Measurements from ENCODE around the gene S100Z. TPM values are rescaled to one million over a fixed set of nuclear protein-coding genes. Genes with fewer than 3 reads are reported as not detected.
A peak's percentile ranks its signal among the peaks of the same experiment; 100 is the strongest.

Gene S100Z
- total RNA-seq, 1 experiment from 2014 or later = 22.4 TPM

DNA sequence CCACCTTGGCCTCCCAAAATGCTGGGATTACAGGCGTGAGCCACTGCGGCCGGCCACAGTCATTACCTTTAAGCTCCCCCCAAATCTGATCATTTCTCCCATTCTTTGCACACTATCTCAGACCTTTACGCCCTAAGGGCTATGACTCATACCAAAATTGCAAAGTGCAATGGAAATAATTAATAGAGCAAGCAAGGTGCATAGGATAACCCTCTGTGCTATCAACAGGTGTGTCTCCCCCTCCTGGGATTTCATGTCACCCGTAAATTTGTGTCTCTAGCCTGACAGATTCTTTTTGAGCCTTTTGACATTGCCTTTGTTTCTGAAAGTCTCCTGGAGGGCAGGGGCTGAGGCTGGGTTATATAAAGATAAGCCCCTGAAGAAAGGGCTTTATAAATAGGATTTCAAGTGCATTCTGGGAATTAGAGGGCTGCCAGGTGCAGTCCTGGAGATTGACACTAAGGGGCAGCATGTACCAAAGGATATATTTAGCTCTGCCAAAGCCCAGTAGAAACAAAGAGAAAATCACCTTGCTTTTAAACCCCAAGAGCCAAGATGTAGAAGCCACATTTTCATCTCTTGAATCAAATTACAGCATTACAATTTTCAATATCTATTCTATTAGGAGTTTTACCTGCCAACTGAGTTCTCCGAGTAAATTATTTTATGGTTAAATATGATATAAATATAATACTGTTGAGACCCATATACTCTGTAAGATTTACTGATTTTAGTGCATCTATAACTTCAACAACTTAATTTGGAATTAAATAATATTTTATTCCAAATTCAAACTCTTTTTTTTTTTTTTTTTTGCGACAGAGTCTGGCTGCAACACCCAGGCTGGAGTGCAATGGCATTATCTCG lies 18.2 kb downstream of the S100Z start:
- Histone ChIP-seq H3K36me3 (ENCODE audit: insufficient read depth, low read length) (no peaks in the 10 kb centered on the region), H3K79me2 (ENCODE audit: low read length) (no peaks in the 10 kb centered on the region), H3K4me3 (ENCODE audit: low read length) (no peak overlapping the region), H3K9me3 (ENCODE audit: low read length) (no peaks in the 10 kb centered on the region), H2AFZ (ENCODE audit: low read length) (no peak overlapping the region), H4K20me1 (ENCODE audit: insufficient read depth, low read depth, low read length) (no peaks in the 10 kb centered on the region), H3K4me2 (ENCODE audit: low read depth, low read length, poor library complexity, severe bottlenecking) (peak overlapping the region; percentile 47), H3K4me1 (ENCODE audit: low read length) (peaks cover 19% of the 10 kb centered on the region), H3K9me2 (replicated peaks; ENCODE audit: insufficient read depth, low read length) (no peaks in the 10 kb centered on the region), H3K27me3 (ENCODE audit: low read length) (no peaks in the 10 kb centered on the region), H3K27ac (ENCODE audit: low read length) (no peak overlapping the region), H3K9ac (ENCODE audit: low read length) (no peak overlapping the region)
- peak; percentile 90 for DNase-seq

DNA sequence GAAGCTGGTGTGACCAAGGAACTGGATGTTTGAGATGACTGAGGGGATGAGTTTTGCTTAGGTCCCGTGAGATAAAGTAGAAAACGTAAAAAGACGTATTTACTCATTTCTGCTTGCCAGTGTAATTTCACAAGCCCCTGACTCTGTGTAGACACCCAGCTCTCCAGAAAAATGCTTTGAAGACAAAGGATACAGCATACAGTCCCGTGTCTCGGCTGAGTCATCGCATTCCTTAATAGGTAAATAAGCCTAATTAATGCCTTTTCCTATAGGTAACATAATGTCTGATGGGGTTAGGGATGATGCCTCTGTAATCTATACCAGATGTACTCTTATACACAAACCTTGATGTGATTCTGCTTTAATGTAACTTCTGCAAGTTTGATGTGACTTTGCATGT lies 20.2 kb downstream of the S100Z start:
- Histone ChIP-seq H3K79me2 (ENCODE audit: low read length) (peaks cover under 1% of the 10 kb centered on the region), H3K27ac (ENCODE audit: low read length) (peak overlapping the region; percentile 56), H3K36me3 (ENCODE audit: insufficient read depth, low read length) (no peaks in the 10 kb centered on the region), H3K27me3 (ENCODE audit: low read length) (no peaks in the 10 kb centered on the region), H3K9ac (ENCODE audit: low read length) (no peak overlapping the region), H3K4me1 (ENCODE audit: low read length) (peaks cover 32% of the 10 kb centered on the region), H3K4me3 (ENCODE audit: low read length) (no peak overlapping the region), H4K20me1 (ENCODE audit: insufficient read depth, low read depth, low read length) (no peaks in the 10 kb centered on the region), H3K9me2 (replicated peaks; ENCODE audit: insufficient read depth, low read length) (no peaks in the 10 kb centered on the region), H2AFZ (ENCODE audit: low read length) (peak overlapping the region; percentile 26; the same call in 1 of the 2 replicates), H3K9me3 (ENCODE audit: low read length) (no peaks in the 10 kb centered on the region), H3K4me2 (ENCODE audit: low read depth, low read length, poor library complexity, severe bottlenecking) (no peak overlapping the region)
- no peak for DNase-seq

DNA sequence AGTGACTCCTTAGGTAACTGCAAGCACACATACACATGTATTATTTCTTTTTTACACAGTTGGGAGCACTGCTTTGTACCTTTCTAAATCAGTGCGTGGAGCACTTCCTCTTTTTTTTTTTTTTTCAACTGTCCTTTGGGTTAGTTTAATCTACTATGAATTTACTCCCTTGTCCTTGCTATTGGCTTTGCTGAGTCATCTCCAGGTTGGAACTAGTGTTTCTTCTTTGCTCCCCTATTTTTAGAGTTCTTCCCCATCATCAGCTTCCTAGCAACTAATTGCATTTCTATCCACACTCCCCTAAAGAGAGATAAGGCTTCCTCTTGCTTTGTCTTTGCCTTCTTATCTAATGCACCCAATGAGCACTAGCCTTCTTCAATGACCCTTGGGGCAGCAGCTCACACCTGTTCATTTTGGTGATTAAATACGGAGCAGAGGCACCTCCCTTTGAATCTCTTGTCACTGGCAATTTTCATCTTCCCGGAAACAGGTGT lies 24.3 kb downstream of the S100Z start:
- Histone ChIP-seq H3K4me3 (ENCODE audit: low read length) (peak overlapping the region; percentile 65; the same call in 1 of the 2 replicates), H3K36me3 (ENCODE audit: insufficient read depth, low read length) (no peaks in the 10 kb centered on the region), H3K9me2 (replicated peaks; ENCODE audit: insufficient read depth, low read length) (no peaks in the 10 kb centered on the region), H3K27me3 (ENCODE audit: low read length) (no peaks in the 10 kb centered on the region), H3K9ac (ENCODE audit: low read length) (peak overlapping the region; percentile 54), H3K27ac (ENCODE audit: low read length) (peak overlapping the region; percentile 97), H3K4me2 (ENCODE audit: low read depth, low read length, poor library complexity, severe bottlenecking) (peak overlapping the region; percentile 55), H3K4me1 (ENCODE audit: low read length) (peaks cover 49% of the 10 kb centered on the region), H4K20me1 (ENCODE audit: insufficient read depth, low read depth, low read length) (no peaks in the 10 kb centered on the region), H3K9me3 (ENCODE audit: low read length) (no peaks in the 10 kb centered on the region), H2AFZ (ENCODE audit: low read length) (no peak overlapping the region), H3K79me2 (ENCODE audit: low read length) (peaks cover 42% of the 10 kb centered on the region)
- DNase-seq = peak; percentile 86

DNA sequence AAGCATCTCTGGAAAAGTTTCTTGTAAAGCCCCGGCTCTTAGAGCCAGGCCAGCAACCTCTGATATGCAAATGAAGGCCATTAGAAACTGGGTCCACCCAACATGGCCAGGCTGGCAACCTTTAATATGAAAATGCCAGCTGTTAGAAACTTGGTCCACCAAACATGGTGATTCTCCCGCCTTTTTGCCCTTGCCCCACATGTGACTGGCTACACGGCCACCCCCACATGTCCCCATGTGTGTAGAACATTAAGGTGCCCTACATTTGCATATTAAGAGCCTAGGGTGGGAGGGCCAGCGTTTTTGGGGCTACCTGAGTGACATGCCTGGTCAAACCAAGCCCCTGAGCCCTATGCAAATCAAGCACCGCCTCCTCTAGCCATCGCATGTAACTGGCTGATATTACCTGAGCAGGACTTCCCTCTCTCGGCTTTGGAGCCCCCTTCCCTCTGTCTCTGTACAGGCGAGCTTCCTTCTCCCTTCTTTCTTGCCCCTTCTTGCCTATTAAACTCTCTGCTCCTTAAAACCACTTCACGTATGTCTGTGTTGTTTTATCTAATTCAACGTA lies 39.0 kb downstream of the S100Z start:
- H4K20me1 ChIP-seq (ENCODE audit: insufficient read depth, low read depth, low read length) = no peaks in the 10 kb centered on the region
- H3K27me3 ChIP-seq (ENCODE audit: low read length) = no peaks in the 10 kb centered on the region
- no peak for DNase-seq
- H3K36me3 ChIP-seq (ENCODE audit: insufficient read depth, low read length) = no peaks in the 10 kb centered on the region
- no peak overlapping the region for H2AFZ ChIP-seq (ENCODE audit: low read length)
- no peak overlapping the region for H3K27ac ChIP-seq (ENCODE audit: low read length)
- H3K4me1 ChIP-seq (ENCODE audit: low read length) = no peaks in the 10 kb centered on the region
- no peaks in the 10 kb centered on the region for H3K9me3 ChIP-seq (ENCODE audit: low read length)
- no peaks in the 10 kb centered on the region for H3K9me2 ChIP-seq (replicated peaks; ENCODE audit: insufficient read depth, low read length)
- H3K9ac ChIP-seq (ENCODE audit: low read length) = no peak overlapping the region
- no peak overlapping the region for H3K4me2 ChIP-seq (ENCODE audit: low read depth, low read length, poor library complexity, severe bottlenecking)
- peaks cover 68% of the 10 kb centered on the region for H3K79me2 ChIP-seq (ENCODE audit: low read length)
- no peak overlapping the region for H3K4me3 ChIP-seq (ENCODE audit: low read length)

DNA sequence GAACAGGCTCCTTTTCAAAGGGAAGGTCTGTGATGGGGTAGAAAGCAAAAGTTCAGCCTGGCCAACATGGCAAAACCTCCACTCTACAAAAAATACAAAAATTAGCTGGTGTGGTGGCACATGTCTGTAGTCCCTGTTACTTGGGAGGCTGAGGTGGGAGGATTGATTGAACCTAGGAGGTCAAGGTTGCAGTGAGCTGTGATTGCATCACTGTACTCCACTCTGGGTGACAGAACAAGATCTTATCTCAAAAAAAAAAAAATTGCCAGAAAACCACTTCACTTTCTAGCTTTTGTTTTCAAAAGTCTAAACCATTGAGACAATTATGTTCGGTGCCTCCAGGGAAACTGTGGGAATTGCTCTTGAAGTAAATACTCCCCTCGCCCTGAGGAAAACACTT lies 43.5 kb downstream of the S100Z start:
- peaks cover 73% of the 10 kb centered on the region for H3K79me2 ChIP-seq (ENCODE audit: low read length)
- H3K9ac ChIP-seq (ENCODE audit: low read length) = no peak overlapping the region
- no peak for DNase-seq
- H3K4me1 ChIP-seq (ENCODE audit: low read length) = no peaks in the 10 kb centered on the region
- H2AFZ ChIP-seq (ENCODE audit: low read length) = no peak overlapping the region
- H3K27ac ChIP-seq (ENCODE audit: low read length) = no peak overlapping the region
- H3K36me3 ChIP-seq (ENCODE audit: insufficient read depth, low read length) = peaks cover 9% of the 10 kb centered on the region; the same call in 1 of the 2 replicates
- H3K4me2 ChIP-seq (ENCODE audit: low read depth, low read length, poor library complexity, severe bottlenecking) = no peak overlapping the region
- no peaks in the 10 kb centered on the region; the same call in 1 of the 2 replicates for H3K9me3 ChIP-seq (ENCODE audit: low read length)
- H4K20me1 ChIP-seq (ENCODE audit: insufficient read depth, low read depth, low read length) = no peaks in the 10 kb centered on the region
- no peaks in the 10 kb centered on the region for H3K27me3 ChIP-seq (ENCODE audit: low read length)
- no peak overlapping the region for H3K4me3 ChIP-seq (ENCODE audit: low read length)
- no peaks in the 10 kb centered on the region for H3K9me2 ChIP-seq (replicated peaks; ENCODE audit: insufficient read depth, low read length)

DNA sequence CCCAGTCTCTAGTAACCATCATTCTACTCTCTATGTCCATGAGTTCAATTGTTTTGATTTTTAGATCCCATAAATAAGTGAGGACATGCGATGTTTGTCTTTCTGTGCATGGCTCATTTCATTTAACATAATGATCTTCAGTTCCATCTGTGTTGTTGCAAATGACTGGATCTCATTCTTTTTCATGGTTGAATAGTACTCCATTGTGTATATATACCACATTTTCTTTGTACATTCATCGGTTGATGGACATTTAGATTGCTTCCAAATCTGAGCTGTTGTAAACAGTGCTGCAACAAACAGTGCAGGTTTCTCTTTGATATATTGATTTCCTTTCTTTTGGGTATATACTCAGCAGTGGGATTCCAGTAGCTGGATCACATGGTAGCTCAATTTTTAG lies 46.4 kb downstream of the S100Z start:
- Histone ChIP-seq H3K79me2 (ENCODE audit: low read length) (peaks cover 83% of the 10 kb centered on the region), H2AFZ (ENCODE audit: low read length) (no peak overlapping the region), H3K36me3 (ENCODE audit: insufficient read depth, low read length) (peaks cover 31% of the 10 kb centered on the region)

DNA sequence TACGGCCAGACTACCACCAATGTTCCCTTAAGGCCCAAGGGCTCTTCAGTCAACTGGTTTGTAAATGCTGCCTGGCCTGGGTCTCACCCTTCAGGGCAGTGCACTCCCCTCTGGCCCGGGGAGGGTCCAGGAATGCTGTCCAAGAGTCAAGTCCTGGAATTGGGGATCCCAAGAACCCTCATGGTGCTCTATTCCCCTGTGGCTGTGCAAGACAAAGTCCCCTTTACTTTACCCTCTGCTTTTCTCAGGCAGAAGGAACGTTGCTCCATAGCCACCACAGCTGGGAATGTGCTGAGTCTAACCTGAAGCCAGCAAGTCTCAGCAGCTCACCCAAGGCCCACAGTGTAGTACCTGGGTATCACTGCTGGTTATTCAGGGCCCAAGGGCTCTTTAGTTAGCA lies 51.7 kb downstream of the S100Z start:
- H3K27ac ChIP-seq (ENCODE audit: low read length) = no peak overlapping the region
- no peaks in the 10 kb centered on the region for H3K4me1 ChIP-seq (ENCODE audit: low read length)
- H3K79me2 ChIP-seq (ENCODE audit: low read length) = peaks cover 75% of the 10 kb centered on the region
- no peak overlapping the region for H3K4me3 ChIP-seq (ENCODE audit: low read length)
- no peak overlapping the region for H3K9ac ChIP-seq (ENCODE audit: low read length)
- peaks cover 35% of the 10 kb centered on the region for H3K36me3 ChIP-seq (ENCODE audit: insufficient read depth, low read length)
- H3K9me2 ChIP-seq (replicated peaks; ENCODE audit: insufficient read depth, low read length) = no peaks in the 10 kb centered on the region
- H4K20me1 ChIP-seq (ENCODE audit: insufficient read depth, low read depth, low read length) = no peaks in the 10 kb centered on the region
- no peak overlapping the region for H2AFZ ChIP-seq (ENCODE audit: low read length)
- H3K27me3 ChIP-seq (ENCODE audit: low read length) = no peaks in the 10 kb centered on the region
- no peak for DNase-seq
- H3K9me3 ChIP-seq (ENCODE audit: low read length) = peaks cover 15% of the 10 kb centered on the region
- H3K4me2 ChIP-seq (ENCODE audit: low read depth, low read length, poor library complexity, severe bottlenecking) = no peak overlapping the region

More for the DNA sequence above, 46.4 kb downstream of the S100Z start:
- Histone ChIP-seq H3K9me3 (ENCODE audit: low read length) (peaks cover 13% of the 10 kb centered on the region), H3K9me2 (replicated peaks; ENCODE audit: insufficient read depth, low read length) (no peaks in the 10 kb centered on the region), H3K4me1 (ENCODE audit: low read length) (no peaks in the 10 kb centered on the region), H3K4me2 (ENCODE audit: low read depth, low read length, poor library complexity, severe bottlenecking) (no peak overlapping the region), H3K27ac (ENCODE audit: low read length) (no peak overlapping the region), H4K20me1 (ENCODE audit: insufficient read depth, low read depth, low read length) (no peaks in the 10 kb centered on the region), H3K27me3 (ENCODE audit: low read length) (no peaks in the 10 kb centered on the region), H3K4me3 (ENCODE audit: low read length) (no peak overlapping the region), H3K9ac (ENCODE audit: low read length) (no peak overlapping the region)
- no peak for DNase-seq

DNA sequence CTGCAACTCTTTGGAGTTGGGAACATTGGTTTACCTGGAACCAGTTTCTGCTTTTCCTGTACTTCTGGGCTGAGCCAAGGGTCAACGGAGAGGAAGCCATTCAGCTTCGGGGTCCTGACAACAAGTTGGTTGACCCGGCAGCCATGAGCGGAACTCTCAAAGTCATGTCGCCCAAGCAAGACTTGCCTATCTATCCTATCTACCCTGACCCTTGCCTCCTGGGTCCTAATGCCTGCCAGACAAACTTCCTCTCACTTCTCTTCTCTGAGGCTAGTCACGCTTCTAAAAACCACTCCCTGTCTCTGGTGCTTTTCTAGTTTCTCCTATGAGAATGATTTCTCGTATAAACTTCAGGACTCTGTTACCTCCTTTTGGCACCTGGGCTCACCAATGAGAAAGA lies 58.4 kb downstream of the S100Z start:
- H3K27me3 ChIP-seq (ENCODE audit: low read length) = no peaks in the 10 kb centered on the region
- no peak overlapping the region for H3K4me3 ChIP-seq (ENCODE audit: low read length)
- no peaks in the 10 kb centered on the region for H3K9me3 ChIP-seq (ENCODE audit: low read length)
- DNase-seq = no peak
- H3K4me1 ChIP-seq (ENCODE audit: low read length) = no peaks in the 10 kb centered on the region
- H3K4me2 ChIP-seq (ENCODE audit: low read depth, low read length, poor library complexity, severe bottlenecking) = no peak overlapping the region
- H3K79me2 ChIP-seq (ENCODE audit: low read length) = peaks cover 29% of the 10 kb centered on the region
- peaks cover 4% of the 10 kb centered on the region; the same call in 1 of the 2 replicates for H3K36me3 ChIP-seq (ENCODE audit: insufficient read depth, low read length)
- no peaks in the 10 kb centered on the region for H3K9me2 ChIP-seq (replicated peaks; ENCODE audit: insufficient read depth, low read length)
- H4K20me1 ChIP-seq (ENCODE audit: insufficient read depth, low read depth, low read length) = no peaks in the 10 kb centered on the region
- H3K27ac ChIP-seq (ENCODE audit: low read length) = no peak overlapping the region
- no peak overlapping the region for H2AFZ ChIP-seq (ENCODE audit: low read length)
- H3K9ac ChIP-seq (ENCODE audit: low read length) = no peak overlapping the region
